NCI-H748 treated with DMSO at 0.1 percent for 48 hours (cell line): ENCODE measurements around the gene CINP.
"Not testable (repeated sequence)": the region's sequence is repeated elsewhere in the genome, so short reads cannot be mapped to it uniquely, and the experiment has no call there.

Experiments used
- DNase-seq: peaks from one replicate; lab custom pipeline; 2025; lab: John Stamatoyannopoulos, UW

Gene CINP

GRCh38 chr14:102320671-102321455 is 41.8 kb downstream of the CINP start:
- no peak for DNase-seq

- DNase-seq = no peak
These were observed 42.5 kb downstream of the CINP start for GRCh38 chr14:102320033-102320660.

- DNase-seq = peak; percentile 66
These were observed 43.2 kb downstream of the CINP start, which contains the start of gene ZNF839 for GRCh38 chr14:102319351-102320032. ZNF839 (plus strand) TSS chr14:102319746; CDS start chr14:102319766, 20 bp downstream.

GRCh38 chr14:102318781-102319276 is 43.9 kb downstream of the CINP start:
- DNase-seq = no peak

- DNase-seq = peak; percentile 55
These were observed 45.0 kb downstream of the CINP start for GRCh38 chr14:102317564-102318248.

GRCh38 chr14:102316743-102317563 is 45.7 kb downstream of the CINP start:
- DNase-seq = peak; percentile 88

GRCh38 chr14:102316338-102316742 is 46.4 kb downstream of the CINP start:
- DNase-seq = peak; percentile 64

GRCh38 chr14:102315121-102315520 is 47.6 kb downstream of the CINP start:
- DNase-seq = no peak

GRCh38 chr14:102314242-102315011 is 48.3 kb downstream of the CINP start:
- DNase-seq = peak; percentile 82

- peak; percentile 98 for DNase-seq
These were observed 57.8 kb downstream of the CINP start, which contains the start of gene MOK for GRCh38 chr14:102304611-102305506. MOK (minus strand) TSS chr14:102305164; CDS start chr14:102304968, 196 bp downstream.

- DNase-seq = no peak
These were observed 59.0 kb downstream of the CINP start for GRCh38 chr14:102303664-102304063.

GRCh38 chr14:102298303-102299070 is 64.2 kb downstream of the CINP start:
- not testable (repeated sequence) for DNase-seq
